Left ventricle myocardium inferior (tissue), 1 donor: ENCODE results near the gene ZSCAN16. TPM values are rescaled to one million over a fixed set of nuclear protein-coding genes. Genes with fewer than 3 reads are reported as not detected.
"Not testable (repeated sequence)": the region's sequence is repeated elsewhere in the genome, so short reads cannot be mapped to it uniquely, and the experiment has no call there.

Source experiments
- DNase-seq: peaks from one replicate; pipeline ENCODE4 v3.0.0-alpha.2; 2020
- H3K27ac ChIP-seq: fragments of 200-600 bp; replicated peaks from 2 replicates; pipeline ENCODE4 v1.8.0; 2021
- H3K27me3 ChIP-seq: fragments of 200-600 bp; 2 replicates; pipeline ENCODE4 v1.8.0; 2021; ENCODE audit warnings: low read depth
- H3K36me3 ChIP-seq: fragments of 200-600 bp; 2 replicates; pipeline ENCODE4 v1.8.0; 2021
- H3K4me1 ChIP-seq: fragments of 200-600 bp; 2 replicates; pipeline ENCODE4 v1.8.0; 2021
- H3K4me3 ChIP-seq: fragments of 200-600 bp; 2 replicates; pipeline ENCODE4 v1.8.0; 2021; ENCODE audit warnings: mild to moderate bottlenecking, moderate library complexity
- H3K9me3 ChIP-seq: fragments of 200-600 bp; replicated peaks from 2 replicates; pipeline ENCODE4 v1.8.0; 2021
- intact Hi-C: fragments of 100-400 bp; cut with micrococcal nuclease; formaldehyde crosslinking; loops from one replicate; pipeline ENCODE4 v1.11.0; 2022
- long read RNA-seq: library from polyadenylated mRNA; unstranded; transcript quantifications from one replicate; pipeline ENCODE4 v2.0.0, GENCODE V29; 2021
- total RNA-seq: library from RNA; stranded (reverse); fragmentation: NEBNext Ultra II Directional; extraction: Animal tissue kit (Norgen Biotek cat#: 25700); gene quantifications from one replicate; pipeline ENCODE4 v1.2.1, GENCODE V29; 2021
- TF ChIP-seq, protein P1 (sequence below): fragments of 200-600 bp; IDR thresholded peaks from 2 replicates; pipeline ENCODE4 v1.8.0; 2021; ENCODE audit warnings: antibody characterized with exemption, mild to moderate bottlenecking, borderline replicate concordance
- donor health status: DM: no; HTN: yes; CAD: no; lungs with severe emphysema.

ZSCAN16 gene
- total RNA-seq: 2.1 TPM
- long read RNA-seq: 0 reads

GRCh38 chr6:28124350-28124970, at the start of gene ZSCAN16:
Gene ZSCAN16, plus strand, starts transcription at chr6:28124609. Its CDS starts 835 bp downstream, at chr6:28125444.
- DNase-seq: peak; percentile 81
- no peaks in the 10 kb centered on the region for H3K9me3 ChIP-seq

GRCh38 chr6:28078050-28078449, 46.4 kb upstream of the ZSCAN16 start:
- Histone ChIP-seq H3K4me1 (peaks cover 20% of the 10 kb centered on the region), H3K4me3 (no peak overlapping the region), H3K27me3 (no peaks in the 10 kb centered on the region), H3K27ac (no peak overlapping the region), H3K9me3 (no peaks in the 10 kb centered on the region), H3K36me3 (no peaks in the 10 kb centered on the region)
- TF ChIP-seq, protein P1, sequence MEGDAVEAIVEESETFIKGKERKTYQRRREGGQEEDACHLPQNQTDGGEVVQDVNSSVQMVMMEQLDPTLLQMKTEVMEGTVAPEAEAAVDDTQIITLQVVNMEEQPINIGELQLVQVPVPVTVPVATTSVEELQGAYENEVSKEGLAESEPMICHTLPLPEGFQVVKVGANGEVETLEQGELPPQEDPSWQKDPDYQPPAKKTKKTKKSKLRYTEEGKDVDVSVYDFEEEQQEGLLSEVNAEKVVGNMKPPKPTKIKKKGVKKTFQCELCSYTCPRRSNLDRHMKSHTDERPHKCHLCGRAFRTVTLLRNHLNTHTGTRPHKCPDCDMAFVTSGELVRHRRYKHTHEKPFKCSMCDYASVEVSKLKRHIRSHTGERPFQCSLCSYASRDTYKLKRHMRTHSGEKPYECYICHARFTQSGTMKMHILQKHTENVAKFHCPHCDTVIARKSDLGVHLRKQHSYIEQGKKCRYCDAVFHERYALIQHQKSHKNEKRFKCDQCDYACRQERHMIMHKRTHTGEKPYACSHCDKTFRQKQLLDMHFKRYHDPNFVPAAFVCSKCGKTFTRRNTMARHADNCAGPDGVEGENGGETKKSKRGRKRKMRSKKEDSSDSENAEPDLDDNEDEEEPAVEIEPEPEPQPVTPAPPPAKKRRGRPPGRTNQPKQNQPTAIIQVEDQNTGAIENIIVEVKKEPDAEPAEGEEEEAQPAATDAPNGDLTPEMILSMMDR: no peak
- intact Hi-C loops: no loop called here
- no peak for DNase-seq

More at GRCh38 chr6:28124350-28124970, at the start of gene ZSCAN16:
- no peaks in the 10 kb centered on the region for H3K27me3 ChIP-seq
- H3K36me3 ChIP-seq: peaks cover 57% of the 10 kb centered on the region
- peak within 1 kb of the TSS; percentile 68 for H3K27ac ChIP-seq
- intact Hi-C loops: no loop called here
- peak within 1 kb of the TSS; percentile 74 for H3K4me3 ChIP-seq
- peaks cover 47% of the 10 kb centered on the region for H3K4me1 ChIP-seq
- TF ChIP-seq, protein P1: no peak

DNA sequence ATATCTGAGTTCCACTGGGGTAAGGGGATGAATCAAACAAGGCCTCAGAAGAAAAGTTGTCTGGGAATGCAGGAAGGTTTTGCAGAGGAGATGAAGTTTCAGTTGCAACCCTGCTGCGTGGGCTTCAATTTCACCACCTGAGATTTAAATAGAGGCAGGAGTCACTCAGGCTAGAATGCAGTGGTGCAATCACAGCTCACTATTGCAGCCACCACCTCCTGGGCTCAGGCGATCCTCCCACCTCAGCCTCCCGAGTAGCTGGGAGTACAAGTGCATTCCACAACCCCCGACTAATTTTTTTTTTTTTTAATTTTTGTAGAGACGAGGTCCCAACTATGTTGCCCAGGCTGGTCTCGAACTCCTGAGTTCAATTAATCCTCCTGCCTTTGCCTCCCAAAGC, 45.6 kb upstream of the ZSCAN16 start:
- Histone ChIP-seq H3K36me3 (no peaks in the 10 kb centered on the region), H3K4me1 (peaks cover 20% of the 10 kb centered on the region), H3K27ac (no peak overlapping the region), H3K9me3 (no peaks in the 10 kb centered on the region), H3K27me3 (no peaks in the 10 kb centered on the region), H3K4me3 (no peak overlapping the region)
- DNase-seq: no peak
- intact Hi-C loops: no loop called here
- TF ChIP-seq, protein P1: no peak

- H3K4me3 ChIP-seq: peak within 1 kb of the TSS; percentile 78
These were observed 44.1 kb upstream of the ZSCAN16 start, which contains the start of gene ZNF165 for GRCh38 chr6:28080381-28080630. Gene ZNF165, plus strand, starts transcription at chr6:28080568. Its CDS starts 4,913 bp downstream, at chr6:28085481.

DNA sequence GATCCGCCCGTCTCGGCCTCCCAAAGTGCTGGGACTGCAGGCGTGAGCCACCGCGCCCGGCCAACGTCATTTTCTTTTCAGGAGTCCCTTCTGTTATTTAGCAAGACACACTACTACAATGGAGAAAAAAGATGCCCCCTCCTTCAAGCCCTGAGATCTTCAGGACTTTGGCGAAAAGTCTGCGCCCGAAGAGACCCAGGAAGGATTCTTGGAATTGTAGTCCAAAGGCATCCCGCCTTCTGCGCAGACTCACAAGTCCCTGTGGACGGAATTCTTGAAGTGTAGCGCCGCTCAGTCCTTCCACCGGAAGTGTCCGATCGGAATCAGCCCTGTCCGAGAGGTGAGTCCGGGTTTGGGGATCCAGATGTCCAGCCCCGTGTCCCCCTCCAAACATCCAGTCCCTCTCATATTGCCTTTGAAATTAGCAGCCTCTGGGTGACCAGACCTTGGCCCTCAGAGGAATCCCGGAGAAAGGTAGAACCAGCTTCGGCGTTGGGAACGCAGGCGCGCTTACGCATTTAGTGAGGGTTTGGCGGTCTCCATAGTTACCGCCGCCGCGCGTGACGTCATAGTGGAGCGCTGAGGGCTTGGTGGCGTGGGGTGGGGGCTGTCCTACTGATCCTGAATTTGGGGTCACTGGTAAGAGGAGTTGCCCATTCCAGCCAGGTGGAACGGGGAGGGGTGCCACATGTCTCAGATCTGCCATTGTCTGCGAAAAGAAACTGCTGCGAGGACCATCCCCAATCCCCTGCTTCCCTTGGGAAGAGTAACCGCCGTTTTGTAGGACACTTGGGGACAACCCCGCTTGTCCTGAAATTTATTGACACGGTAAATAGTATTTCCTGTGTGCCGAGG, 43.6 kb upstream of the ZSCAN16 start:
- Histone ChIP-seq H3K9me3 (no peaks in the 10 kb centered on the region), H3K36me3 (no peaks in the 10 kb centered on the region), H3K27ac (peak overlapping the region; percentile 89), H3K4me1 (peaks cover 20% of the 10 kb centered on the region), H3K4me3 (peak overlapping the region; percentile 78), H3K27me3 (no peaks in the 10 kb centered on the region)
- TF ChIP-seq, protein P1: no peak
- peak; percentile 94 for DNase-seq
- intact Hi-C loops: no loop called here

More at GRCh38 chr6:28080381-28080630, 44.1 kb upstream of the ZSCAN16 start, which contains the start of gene ZNF165:
- intact Hi-C loops, H3K36me3 ChIP-seq, H3K27me3 ChIP-seq, DNase-seq, H3K9me3 ChIP-seq: not testable (repeated sequence)
- Histone ChIP-seq H3K4me1 (peaks cover 20% of the 10 kb centered on the region), H3K27ac (peak within 1 kb of the TSS; percentile 89)

DNA sequence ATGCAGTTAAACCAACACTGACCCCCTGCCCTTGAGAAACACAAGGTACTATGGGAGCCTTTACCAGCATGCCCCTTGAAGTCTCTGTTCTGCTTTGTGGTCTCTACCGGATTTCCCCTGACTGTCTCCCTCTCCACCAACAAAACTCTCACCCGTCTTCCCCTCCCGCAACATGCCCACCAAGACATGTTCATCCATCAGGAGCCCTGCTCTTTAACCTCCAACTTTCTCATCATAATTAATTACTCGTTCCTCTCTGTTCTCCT, 43.0 kb upstream of the ZSCAN16 start:
- no peak for DNase-seq
- TF ChIP-seq, protein P1: no peak
- intact Hi-C loops: no loop called here
- H3K27ac ChIP-seq: peak overlapping the region; percentile 89
- no peaks in the 10 kb centered on the region for H3K9me3 ChIP-seq
- H3K4me3 ChIP-seq: peak overlapping the region; percentile 78
- H3K4me1 ChIP-seq: peaks cover 20% of the 10 kb centered on the region
- H3K36me3 ChIP-seq: no peaks in the 10 kb centered on the region
- no peaks in the 10 kb centered on the region for H3K27me3 ChIP-seq
